NK-92 (cell line): Measurements from ENCODE around the gene RNASEH2B.

Experiments used
- DNase-seq: peaks from one replicate; lab custom pipeline; 2025; ENCODE audit not compliant: unreplicated experiment; lab: John Stamatoyannopoulos, UW

Gene RNASEH2B, protein sequence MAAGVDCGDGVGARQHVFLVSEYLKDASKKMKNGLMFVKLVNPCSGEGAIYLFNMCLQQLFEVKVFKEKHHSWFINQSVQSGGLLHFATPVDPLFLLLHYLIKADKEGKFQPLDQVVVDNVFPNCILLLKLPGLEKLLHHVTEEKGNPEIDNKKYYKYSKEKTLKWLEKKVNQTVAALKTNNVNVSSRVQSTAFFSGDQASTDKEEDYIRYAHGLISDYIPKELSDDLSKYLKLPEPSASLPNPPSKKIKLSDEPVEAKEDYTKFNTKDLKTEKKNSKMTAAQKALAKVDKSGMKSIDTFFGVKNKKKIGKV

DNA sequence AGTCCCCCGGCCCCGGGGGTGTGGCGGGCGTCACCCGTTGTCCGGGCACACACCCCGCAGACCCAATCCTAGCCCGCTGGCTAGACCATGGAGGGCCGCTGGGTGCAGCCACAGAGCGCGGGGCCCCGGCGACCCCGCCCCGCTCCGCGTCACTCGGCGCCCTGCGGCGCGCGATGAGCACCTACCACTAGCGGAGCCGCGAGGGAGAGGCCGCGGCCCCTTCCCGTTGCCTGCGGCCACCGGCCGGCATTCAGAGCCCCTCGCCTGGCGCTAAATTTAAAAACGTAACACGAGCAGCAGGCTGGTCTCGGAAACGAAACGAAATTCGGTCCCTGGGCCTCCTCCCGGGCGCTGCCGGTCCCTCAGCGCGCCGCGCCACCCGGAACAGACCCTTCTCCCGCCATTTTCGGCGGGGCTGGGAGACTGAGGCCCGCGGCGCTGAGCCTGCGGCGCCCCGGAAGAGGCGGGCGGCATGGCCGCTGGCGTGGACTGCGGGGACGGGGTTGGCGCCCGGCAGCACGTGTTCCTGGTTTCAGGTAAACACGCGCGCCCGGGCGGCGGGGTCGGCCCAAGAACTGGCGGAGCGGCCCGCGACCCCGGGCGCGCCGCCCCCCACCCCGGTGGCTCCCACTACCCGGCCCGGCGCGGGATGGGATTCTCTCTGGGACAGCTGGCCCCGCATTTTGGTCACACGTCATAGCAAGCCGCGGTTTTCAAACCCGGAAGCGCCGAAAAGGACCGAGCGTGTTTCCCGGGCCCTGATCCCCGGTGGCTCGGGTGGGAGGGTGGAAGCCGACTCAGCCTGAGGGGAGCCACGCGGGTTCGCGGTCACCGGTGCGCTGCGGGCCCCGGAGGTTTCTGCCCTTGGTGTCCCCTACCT, at the start of gene RNASEH2B:
TSS of gene RNASEH2B (plus strand) at position 187 of the 880 bp plus-strand sequence. CDS start at position 473, 286 bp downstream.
- DNase-seq: no peak

DNA sequence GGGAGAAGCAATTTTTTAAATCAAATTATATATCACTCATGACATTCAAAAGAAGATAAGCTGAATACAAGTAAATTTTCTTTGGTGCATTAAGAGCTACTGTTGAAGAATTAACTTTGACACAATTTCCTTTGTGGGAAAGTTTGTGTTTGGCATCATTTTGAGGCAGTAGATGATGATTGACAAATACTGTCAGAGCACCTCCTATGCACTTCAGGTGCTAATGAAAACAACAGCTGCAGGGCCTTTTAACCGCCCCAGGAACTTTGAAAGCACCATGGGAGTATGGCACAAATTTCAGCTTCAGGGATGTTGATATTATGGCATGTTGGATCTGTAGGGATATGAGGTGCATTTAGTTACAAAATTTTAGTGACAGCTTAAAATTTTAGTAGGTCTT, 45.1 kb upstream of the RNASEH2B start:
- DNase-seq: no peak

DNA sequence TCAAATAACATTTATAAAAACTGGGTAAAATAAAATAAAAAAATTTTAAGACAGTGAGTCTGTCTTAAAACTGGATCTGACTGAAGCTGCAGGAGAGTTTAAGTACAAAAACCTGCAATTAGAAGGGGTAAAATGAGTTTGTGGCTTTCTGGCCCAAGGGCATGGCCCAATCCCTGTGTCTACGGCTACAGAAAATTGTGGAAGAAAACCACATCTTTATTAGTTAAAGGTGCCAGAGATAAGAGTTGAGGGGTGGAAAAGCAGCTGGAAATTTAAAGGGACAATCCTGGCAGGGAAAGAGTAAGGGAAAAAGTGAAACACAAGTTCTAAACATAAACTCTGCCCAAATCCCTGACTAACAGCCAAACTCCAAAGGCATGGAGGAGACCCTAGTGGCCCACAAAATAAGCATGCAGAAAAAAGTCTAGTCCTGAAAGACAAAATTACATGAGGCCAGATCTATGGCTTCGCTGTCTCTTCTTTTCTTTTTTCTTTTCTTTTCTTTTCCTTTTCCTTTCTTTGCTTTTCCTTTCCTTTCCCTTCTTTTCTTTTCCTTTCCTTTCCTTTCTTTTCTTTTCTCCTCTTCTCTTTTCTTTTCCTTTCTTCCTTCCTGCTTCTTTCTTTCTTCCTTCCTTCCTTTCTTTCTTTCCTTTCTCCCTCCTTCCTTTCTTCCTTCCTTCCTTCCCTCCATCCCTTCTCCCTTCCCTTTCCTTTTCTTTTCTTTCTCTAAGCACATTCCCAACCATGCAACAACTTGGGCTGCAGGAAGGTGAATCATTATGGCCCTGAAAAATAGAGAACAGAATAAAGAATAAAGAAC, 42.6 kb upstream of the RNASEH2B start:
- no peak for DNase-seq

- DNase-seq: no peak
These were observed 42.0 kb upstream of the RNASEH2B start for GRCh38 chr13:50867637-50867945.

GRCh38 chr13:50871405-50871804, 38.2 kb upstream of the RNASEH2B start:
- no peak for DNase-seq

DNA sequence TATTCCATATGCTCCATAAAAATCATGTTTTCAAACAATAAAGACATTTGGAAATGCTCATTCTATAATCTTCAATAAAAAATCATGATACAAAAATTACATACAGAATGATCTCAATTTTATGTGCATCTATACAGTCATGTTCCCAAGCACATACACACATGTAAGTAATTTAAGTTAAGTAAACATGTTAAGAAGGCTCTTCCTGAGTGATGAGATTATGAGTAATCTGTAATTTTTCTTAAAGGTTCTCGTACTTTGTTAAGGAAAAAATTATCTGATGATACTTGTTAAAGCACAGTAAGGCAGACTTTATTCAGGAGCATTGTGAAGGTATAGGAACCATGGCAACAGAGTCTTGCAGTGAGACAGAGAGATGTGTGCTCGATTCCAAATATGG, 36.1 kb upstream of the RNASEH2B start:
- DNase-seq: no peak

DNA sequence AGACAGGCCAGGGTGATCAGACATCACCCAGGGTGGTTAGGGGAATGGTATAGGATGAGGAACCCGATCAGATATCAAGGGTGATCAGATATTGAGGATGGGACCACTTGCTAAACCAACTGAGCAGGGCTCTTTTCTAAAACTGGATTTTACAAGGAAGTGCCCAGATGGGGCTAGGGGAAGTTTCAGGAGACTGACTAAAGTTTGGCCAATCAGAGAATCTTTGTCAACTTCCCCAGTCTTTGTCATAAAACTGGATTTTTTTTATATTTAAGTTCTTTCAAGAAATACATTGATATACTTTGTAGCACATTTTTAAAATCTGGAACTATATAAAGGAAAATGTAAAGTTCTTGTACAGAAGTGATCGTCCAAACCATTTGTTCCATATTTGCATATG, 35.6 kb upstream of the RNASEH2B start:
- no peak for DNase-seq

GRCh38 chr13:50882816-50883435, 26.7 kb upstream of the RNASEH2B start:
- DNase-seq: no peak

GRCh38 chr13:50883728-50884127, 25.9 kb upstream of the RNASEH2B start:
- no peak for DNase-seq

DNA sequence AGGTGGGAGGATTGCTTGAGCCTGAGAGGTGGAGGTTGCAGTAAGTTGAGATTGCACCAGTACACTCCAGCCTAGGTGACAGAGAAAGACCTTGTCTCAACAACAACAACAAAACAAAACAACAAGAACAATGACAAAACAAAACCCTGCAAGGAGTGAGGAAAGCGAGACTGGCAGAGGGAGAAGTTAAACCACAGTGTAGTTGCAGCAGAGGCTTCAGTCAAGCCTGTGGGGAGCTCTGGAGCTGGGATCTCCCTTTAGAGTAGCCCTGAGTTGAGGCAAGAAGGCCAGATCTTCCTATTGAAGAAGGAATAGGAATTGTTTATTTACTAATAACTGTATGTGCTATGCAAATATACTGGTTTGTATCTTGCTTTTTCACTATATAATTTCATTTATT, 25.3 kb upstream of the RNASEH2B start:
- no peak for DNase-seq

DNA sequence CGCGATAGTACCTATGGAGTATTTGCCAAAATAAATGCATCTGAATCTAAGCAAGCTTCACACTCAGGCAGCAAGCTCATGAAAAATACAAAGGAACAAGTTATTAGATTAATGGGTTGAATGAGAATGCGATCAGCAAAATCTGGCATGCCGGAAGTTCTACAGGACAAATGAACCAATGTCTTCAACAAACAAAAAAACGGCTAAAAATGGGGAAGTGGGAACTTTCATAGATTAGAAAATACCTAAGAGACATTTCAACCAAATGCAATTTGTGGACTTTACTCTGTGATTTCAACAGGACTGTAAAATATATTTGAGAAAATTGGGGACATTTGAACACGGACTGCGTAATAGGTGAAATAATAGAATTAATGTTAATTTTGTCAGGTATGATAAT, 22.4 kb upstream of the RNASEH2B start:
- no peak for DNase-seq

DNA sequence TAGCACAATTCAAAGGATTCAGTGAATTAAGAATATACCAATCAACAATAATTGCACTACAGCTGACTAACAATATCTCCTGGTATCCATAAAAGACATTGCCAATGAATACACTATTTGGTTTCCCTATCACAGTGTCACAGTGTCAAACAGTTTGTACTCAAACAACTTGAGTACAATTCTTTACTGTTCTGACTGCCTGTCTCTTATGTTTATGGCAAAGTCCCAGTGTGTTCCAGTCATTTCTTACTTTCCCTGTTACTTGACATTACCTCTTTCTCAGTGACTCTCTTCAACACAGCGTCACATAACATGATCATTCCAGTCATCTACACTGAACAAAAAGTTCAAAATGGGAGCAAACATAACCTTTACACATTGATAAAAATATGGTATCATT, 21.2 kb upstream of the RNASEH2B start:
- no peak for DNase-seq

- no peak for DNase-seq
These were observed 20.3 kb upstream of the RNASEH2B start for GRCh38 chr13:50889317-50889716.

GRCh38 chr13:50891206-50891605, 18.4 kb upstream of the RNASEH2B start:
- no peak for DNase-seq

DNA sequence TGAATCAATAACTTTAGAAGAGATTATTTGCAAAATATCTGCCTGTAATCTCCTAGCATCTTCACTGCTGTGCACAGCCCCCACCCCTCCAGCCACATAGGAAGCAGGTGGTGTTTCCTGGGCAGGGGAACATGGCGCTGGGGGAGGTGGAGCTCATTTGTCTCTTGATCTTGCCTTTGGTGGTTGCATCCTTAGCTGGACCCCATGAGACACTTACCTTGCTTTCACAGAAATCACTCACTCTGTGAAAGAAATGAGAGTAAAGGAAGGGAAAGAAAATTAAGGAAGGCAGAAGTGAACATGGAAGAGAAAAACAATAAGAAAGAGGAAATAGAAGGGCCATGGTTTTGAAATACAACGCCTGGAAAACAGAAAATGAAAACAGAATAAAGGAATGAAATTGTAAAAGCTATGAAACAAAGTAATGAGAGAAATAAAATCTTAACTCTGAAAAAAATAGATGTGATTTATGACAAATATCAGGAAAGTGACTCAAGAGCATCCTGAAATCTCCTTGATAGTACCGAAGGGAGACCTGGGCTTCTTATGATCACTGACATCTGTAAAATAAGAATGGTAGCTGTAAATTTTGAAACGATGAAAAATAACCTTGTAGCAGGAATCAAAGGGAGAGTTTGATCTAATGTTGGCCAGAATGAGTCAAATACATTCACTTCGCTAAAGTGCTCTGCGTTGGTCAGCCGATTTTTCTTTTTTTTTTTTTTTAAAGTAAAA, 17.2 kb upstream of the RNASEH2B start:
- no peak for DNase-seq

- no peak for DNase-seq
These were observed 16.3 kb upstream of the RNASEH2B start for GRCh38 chr13:50893211-50893852.

GRCh38 chr13:50894012-50894411, 15.6 kb upstream of the RNASEH2B start:
- DNase-seq: no peak

DNA sequence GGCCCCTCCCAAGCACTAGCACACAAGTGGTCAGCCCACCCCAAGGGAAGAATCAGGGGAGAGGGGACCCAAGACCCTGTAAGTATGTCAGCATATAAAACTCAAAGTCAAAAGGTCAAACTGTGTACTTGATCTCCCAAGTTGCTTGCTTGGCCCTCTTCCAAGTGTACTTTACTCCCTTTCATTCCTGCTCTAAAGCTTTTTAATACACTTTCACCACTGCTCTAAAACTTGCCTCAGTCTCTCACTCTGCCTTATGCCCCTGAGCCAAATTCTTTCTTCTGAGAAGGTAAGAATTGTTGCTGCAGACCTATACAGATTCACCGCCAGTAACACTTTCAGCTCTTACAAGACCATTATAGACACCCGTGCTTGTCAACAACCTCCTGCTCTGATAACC, 15.1 kb upstream of the RNASEH2B start:
- DNase-seq: no peak

DNA sequence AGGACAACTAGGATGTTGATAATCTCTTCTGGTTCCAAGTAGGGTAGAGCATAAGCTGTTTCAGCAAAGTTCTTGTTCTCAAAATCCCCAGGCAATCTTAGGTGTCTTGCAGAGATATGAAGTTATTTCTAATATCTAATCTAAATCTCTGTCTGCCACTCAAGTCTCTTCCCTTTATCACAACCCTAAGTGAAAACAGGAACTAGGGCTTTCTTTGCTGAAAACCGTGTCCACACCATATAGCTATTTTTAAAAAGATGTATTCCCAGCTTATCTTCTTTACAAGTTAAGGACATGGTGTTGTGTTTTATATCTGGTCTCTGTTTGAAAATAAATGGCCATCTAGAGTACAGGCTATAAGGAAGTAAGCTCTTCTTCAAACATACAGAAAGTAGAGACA, 11.3 kb upstream of the RNASEH2B start:
- DNase-seq: no peak

- DNase-seq: no peak
These were observed 7.9 kb upstream of the RNASEH2B start for GRCh38 chr13:50901701-50902100.
